NCI-H2029 treated with DMSO at 0.1 percent for 48 hours (cell line): Measurements from ENCODE around the gene SERINC5.
A peak's percentile ranks its signal among the peaks of the same experiment; 100 is the strongest.
"Not testable (repeated sequence)": the region's sequence is repeated elsewhere in the genome, so short reads cannot be mapped to it uniquely, and the experiment has no call there.

ENCODE experiments used
- DNase-seq: peaks from one replicate; lab custom pipeline; 2025; lab: John Stamatoyannopoulos, UW

SERINC5 gene

DNA sequence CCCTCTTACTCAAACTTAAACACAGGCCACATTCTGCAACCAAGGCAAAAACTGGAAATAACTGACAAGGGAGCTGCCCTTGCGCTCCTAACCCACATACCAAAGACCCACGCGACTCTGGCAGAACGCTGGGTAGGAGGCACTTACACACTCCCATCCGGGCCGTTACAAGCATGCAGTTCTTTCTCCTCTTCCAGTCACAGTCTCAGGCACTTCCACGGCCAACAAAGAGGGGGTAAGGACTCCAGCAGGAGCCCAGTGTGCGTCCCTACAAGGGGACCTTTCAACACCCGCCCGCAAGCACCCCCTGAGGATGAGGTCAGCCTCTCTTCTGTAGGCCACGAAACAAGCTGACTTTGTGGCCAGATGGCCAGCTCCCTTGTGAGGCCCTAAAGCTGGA is 57.4 kb downstream of the SERINC5 start:
- DNase-seq, result no peak

DNA sequence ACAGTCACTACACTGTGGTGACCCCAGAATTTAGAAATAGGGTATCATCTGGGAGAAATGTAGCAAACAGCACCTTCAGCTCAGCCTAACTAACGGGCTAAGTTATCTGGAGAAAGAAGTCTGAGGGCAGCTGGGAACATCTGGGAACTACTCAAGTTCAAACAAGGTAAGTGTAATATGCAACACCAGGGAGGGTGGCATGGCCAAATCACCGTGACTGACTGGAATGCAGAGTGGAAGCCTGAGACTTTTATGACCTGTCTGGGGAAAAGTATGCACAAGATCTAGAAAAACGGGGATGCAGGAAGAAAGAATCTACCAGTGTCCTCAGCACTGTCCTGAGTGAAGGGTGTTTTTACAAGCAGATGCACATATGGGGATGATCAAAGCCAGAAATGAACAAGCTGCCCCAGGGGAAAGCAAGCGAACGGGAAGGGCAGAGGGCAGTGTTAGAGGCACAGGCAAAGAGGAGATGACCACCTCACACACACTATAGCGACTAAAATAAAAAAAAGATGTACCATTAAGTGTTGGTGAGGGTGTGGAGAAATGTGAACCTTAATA is 59.9 kb downstream of the SERINC5 start:
- DNase-seq, result no peak

GRCh38 chr5:80194468-80194867 is 61.4 kb downstream of the SERINC5 start:
- DNase-seq, result no peak

GRCh38 chr5:80193401-80193800 is 62.4 kb downstream of the SERINC5 start:
- peak; percentile 40 for DNase-seq

- DNase-seq, result no peak
Measured at GRCh38 chr5:80192507-80193241, 63.2 kb downstream of the SERINC5 start.

DNA sequence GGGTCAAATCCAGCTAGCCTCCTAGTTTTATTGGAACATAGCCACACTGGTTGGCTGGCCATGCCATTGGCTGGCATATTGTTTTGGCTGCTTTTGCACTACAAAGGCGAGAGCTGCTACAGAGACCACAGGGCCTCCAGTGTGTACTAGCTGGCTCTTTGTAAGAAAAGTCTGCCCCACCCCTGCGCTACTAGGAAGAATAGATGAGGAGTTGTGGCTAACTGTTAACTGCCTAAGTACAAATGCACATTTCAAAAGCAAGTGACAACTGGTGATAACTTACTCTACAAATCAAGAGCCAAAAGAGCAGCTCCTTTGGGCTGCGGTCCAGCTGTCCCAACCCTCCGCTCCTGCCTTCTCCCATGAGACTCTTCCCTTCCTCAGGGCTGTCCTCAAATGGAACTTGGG is 63.9 kb downstream of the SERINC5 start:
- no peak for DNase-seq

DNA sequence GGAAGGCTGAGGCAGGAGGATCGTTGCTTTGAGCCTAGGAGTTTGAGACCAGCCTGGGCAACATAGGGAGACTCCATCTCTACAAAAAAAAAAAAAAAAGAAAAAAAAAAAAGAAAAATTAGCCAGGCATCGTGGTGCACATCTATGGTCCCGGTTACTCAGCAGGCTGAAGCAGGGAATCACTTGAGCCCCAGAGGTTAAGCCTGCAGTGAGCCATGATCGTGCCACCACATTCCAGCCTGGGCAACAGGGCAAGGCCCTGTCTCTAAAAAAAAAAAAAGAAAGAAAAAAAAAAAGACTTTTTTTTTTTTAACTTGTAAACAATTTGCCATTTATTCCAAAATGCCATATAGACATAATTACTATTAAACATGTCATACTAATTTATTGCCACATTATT is 64.5 kb downstream of the SERINC5 start:
- no peak for DNase-seq

- DNase-seq, result no peak
Measured at GRCh38 chr5:80190960-80191359, 64.9 kb downstream of the SERINC5 start.

- DNase-seq, result no peak
Measured at GRCh38 chr5:80189701-80190100, 66.1 kb downstream of the SERINC5 start.

DNA sequence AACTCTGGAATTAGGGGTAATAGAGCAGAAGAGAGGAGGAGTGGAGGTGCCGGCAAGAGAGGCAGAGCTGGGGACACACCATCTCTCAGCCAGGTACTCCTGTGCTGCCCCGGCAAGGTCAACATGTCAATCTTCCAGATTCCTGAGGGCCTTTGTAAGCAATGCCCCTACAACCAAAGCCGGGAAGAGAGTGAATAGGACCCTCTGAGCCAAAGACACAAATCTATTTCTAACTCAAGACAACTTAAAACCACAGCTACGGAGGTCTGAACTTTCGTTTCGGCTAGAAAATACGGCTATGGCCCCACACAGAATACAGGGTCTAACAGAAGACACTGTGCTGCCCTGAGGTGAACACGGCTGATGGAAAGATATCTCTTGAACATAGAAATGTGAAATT is 66.6 kb downstream of the SERINC5 start:
- no peak for DNase-seq

DNA sequence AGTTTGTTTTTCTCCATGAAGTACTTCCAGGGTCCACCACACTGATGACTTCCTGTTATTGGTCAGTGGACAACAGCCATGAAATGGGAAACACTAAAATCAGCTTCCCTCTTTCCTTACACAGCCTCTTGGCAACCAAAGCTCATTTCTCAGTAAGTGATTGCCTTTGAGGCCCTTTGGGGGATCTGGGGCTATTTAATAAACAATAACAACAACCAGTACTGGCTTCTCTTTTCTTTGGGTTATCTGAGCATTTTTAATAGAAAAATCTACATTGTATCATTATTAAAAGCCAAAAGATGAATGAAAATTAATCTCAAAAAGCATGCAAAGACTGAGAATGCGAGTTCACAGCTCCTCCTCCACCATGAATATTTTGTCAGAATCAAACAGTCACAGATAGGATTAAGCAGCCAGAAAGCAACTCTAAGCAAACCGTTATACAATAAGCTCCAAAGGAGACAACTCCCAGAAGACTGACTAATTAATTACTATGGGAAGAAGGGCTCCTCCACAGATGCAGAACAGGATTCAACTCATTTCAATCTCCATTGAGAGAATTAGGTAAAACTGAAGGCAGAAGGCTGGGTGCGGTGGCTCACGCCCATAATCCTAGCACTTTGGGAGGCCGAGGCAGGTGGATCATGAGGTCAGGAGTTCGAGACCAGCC is 68.3 kb downstream of the SERINC5 start:
- DNase-seq, result no peak

GRCh38 chr5:80185535-80185934 is 70.3 kb downstream of the SERINC5 start:
- not testable (repeated sequence) for DNase-seq

- DNase-seq, result no peak
Measured at GRCh38 chr5:80185095-80185494, 70.8 kb downstream of the SERINC5 start.

GRCh38 chr5:80184235-80185023 is 71.4 kb downstream of the SERINC5 start:
- DNase-seq, result peak; percentile 82

DNA sequence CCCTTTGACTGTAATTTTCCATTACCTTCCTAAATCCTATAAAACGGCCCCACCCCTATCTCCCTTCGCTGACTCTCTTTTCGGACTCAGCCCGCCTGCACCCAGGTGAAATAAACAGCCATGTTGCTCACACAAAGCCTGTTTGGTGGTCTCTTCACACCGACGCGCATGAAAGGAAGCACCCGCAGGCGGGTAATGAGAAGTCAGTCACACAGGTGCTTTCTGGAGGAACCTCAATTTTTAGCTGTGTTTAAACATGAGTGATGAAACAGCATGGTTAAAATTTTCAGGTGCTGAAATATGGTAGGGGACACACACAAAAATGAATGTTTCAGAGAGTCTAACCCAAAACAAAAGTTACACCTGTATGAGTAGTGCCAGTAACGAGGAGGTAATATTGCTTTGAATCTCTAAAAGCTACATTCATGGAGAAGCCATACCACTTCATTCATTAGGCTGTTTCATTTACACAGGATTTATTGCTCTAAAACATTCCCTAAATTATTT is 72.1 kb downstream of the SERINC5 start:
- not testable (repeated sequence) for DNase-seq

- DNase-seq, result no peak
Measured at GRCh38 chr5:80182809-80183580, 72.9 kb downstream of the SERINC5 start.

DNA sequence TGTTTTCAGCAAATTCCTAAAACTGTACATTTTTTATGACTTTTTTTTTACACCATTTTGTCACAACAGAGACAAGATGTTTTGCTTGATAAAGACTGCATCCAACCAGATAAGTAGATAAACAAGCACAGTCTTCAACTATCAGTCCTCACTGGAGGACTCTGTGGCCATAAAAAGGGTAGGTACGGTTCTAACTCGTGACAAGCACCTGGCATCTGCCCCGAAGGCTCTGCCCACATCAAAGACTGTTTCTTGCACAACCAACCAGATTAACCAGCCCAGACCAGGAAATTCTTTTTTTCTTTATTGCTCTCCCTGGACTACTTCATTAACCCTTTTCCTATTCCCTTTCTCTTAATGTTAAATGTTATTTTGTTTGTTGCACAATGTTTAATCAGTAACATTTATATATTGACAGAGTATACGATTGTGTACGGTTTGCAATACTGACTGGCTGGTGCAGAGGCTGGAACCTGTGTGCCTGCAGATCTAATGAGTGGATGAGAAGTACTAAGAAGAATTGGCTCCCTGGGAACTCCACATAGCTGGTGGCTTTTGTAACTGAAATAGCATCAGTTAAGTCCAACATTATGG is 74.1 kb downstream of the SERINC5 start:
- peak; percentile 80 for DNase-seq

DNA sequence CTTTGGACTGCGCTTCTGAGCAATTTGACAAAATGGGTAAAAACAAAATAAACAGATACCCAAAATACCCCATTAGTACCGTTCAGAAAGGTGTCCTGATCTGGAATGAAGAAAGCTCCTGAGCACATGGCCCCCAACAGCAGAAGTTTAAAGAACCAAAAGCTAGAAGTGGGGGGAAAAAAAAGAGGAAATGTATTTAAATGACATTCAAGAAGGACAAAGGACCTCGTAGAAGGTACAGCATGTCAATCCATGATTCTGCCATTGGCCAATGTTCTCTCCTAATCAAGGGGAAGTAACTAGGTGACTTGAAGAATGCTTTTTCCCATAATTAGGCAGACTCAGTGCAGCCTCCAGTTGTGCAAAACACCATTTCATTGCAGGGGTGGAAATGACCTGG is 78.6 kb downstream of the SERINC5 start:
- DNase-seq, result no peak

- no peak for DNase-seq
Measured at GRCh38 chr5:80175337-80175736, 80.5 kb downstream of the SERINC5 start.

GRCh38 chr5:80174790-80175189 is 81.1 kb downstream of the SERINC5 start:
- DNase-seq, result no peak

GRCh38 chr5:80172067-80172695 is 83.7 kb downstream of the SERINC5 start:
- no peak for DNase-seq
